WTC11 (cell line): ENCODE results near the gene MYO1A. TPM values are rescaled to one million over a fixed set of nuclear protein-coding genes. Genes with fewer than 3 reads are reported as not detected.
A peak's percentile ranks its signal among the peaks of the same experiment; 100 is the strongest.

Source experiments
- ATAC-seq: fragments of 200-7000 bp; cut with Tn5 transposase; 2 replicates; pipeline ENCODE4 v1.10.0; 2021; ENCODE audit warnings: mild to moderate bottlenecking, moderate library complexity
- CTCF ChIA-PET: fragments of 300-600 bp; sonication (Branson Sonifier 250); formaldehyde crosslinking; loops from one replicate; lab custom pipeline; 2021; ENCODE audit warnings: antibody characterized with exemption; lab: Charles Lee
- POLR2A ChIA-PET: fragments of 350-600 bp; sonication (Branson Sonifier 250); formaldehyde crosslinking; loops from one replicate; lab custom pipeline; 2021; ENCODE audit warnings: antibody characterized with exemption; lab: Charles Lee
- DNase-seq: peaks from one replicate; pipeline ENCODE4 v3.0.0; 2021; ENCODE audit warnings: low spot score
- H3K27ac Mint-ChIP-seq: 2 replicates; pipeline ENCODE4 v1.8.0; 2021; ENCODE audit warnings: mixed read lengths
- H3K27me3 Mint-ChIP-seq: 2 replicates; pipeline ENCODE4 v1.8.0; 2021; ENCODE audit warnings: low read depth, mild to moderate bottlenecking, moderate library complexity, mixed read lengths
- H3K36me3 Mint-ChIP-seq: 2 replicates; pipeline ENCODE4 v1.8.0; 2021; ENCODE audit warnings: mixed read lengths
- H3K4me1 Mint-ChIP-seq: 2 replicates; pipeline ENCODE4 v1.8.0; 2022; ENCODE audit warnings: mixed read lengths
- H3K4me3 Mint-ChIP-seq: 2 replicates; pipeline ENCODE4 v1.8.0; 2021; ENCODE audit warnings: mild to moderate bottlenecking, moderate library complexity, mixed read lengths
- H3K9me3 Mint-ChIP-seq: 2 replicates; pipeline ENCODE4 v1.8.0; 2021; ENCODE audit warnings: mixed read lengths
- ATF2 ChIP-seq: sonication (generic); formaldehyde crosslinking; IDR thresholded peaks from 2 replicates; pipeline ENCODE4 v1.8.1; 2022; ENCODE audit warnings: low read depth, missing genetic modification reagents, borderline replicate concordance
- CDX4 ChIP-seq: fragments of 250-450 bp; sonication (Bioruptor Pico); IDR thresholded peaks from 2 replicates; pipeline ENCODE4 v1.9.0; 2021; ENCODE audit warnings: moderate library complexity, mild to moderate bottlenecking, inconsistent platforms, borderline replicate concordance
- GTF2I ChIP-seq: fragments of 250-450 bp; sonication (Bioruptor Pico); conservative IDR thresholded peaks from 2 replicates; pipeline ENCODE4 v1.4.0; 2021; ENCODE audit warnings: mild to moderate bottlenecking
- HMGA2 ChIP-seq: fragments of 250-450 bp; sonication (Bioruptor Pico); IDR thresholded peaks from 2 replicates; pipeline ENCODE4 v1.4.0; 2021; ENCODE audit warnings: mild to moderate bottlenecking, moderate library complexity
- HMGXB4 ChIP-seq: sonication (generic); formaldehyde crosslinking; IDR thresholded peaks from 2 replicates; pipeline ENCODE4 v1.8.1; 2023; ENCODE audit warnings: mild to moderate bottlenecking, moderate library complexity, missing genetic modification reagents
- IRF1 ChIP-seq: sonication (generic); formaldehyde crosslinking; IDR thresholded peaks from 2 replicates; pipeline ENCODE4 v1.8.0; 2023; ENCODE audit warnings: missing genetic modification reagents
- KAT7 ChIP-seq: sonication (generic); formaldehyde crosslinking; IDR thresholded peaks from 2 replicates; pipeline ENCODE4 v1.8.1; 2023; ENCODE audit warnings: missing genetic modification reagents, mild to moderate bottlenecking, borderline replicate concordance
- NFATC4 ChIP-seq: fragments of 250-450 bp; sonication (Bioruptor Pico); IDR thresholded peaks from 2 replicates; pipeline ENCODE4 v1.9.0; 2021; ENCODE audit warnings: mild to moderate bottlenecking
- NR1H2 ChIP-seq: sonication (generic); formaldehyde crosslinking; IDR thresholded peaks from 2 replicates; pipeline ENCODE4 v1.9.0; 2021; ENCODE audit warnings: mild to moderate bottlenecking, moderate library complexity, missing genetic modification reagents
- NR2C2 ChIP-seq: sonication (generic); formaldehyde crosslinking; IDR thresholded peaks from 2 replicates; pipeline ENCODE4 v1.8.0; 2022; ENCODE audit warnings: mild to moderate bottlenecking, missing genetic modification reagents
- PRDM15 ChIP-seq: sonication (generic); formaldehyde crosslinking; IDR thresholded peaks from 2 replicates; pipeline ENCODE4 v1.8.0; 2022; ENCODE audit warnings: missing genetic modification reagents
- SOX15 ChIP-seq: fragments of 250-450 bp; sonication (Bioruptor Pico); IDR thresholded peaks from 2 replicates; pipeline ENCODE4 v1.9.0; 2021; ENCODE audit warnings: mild to moderate bottlenecking
- TEAD1 ChIP-seq: sonication (generic); formaldehyde crosslinking; IDR thresholded peaks from 2 replicates; pipeline ENCODE4 v1.8.0; 2022; ENCODE audit warnings: mild to moderate bottlenecking, missing genetic modification reagents
- ZNF232 ChIP-seq: sonication (generic); formaldehyde crosslinking; IDR thresholded peaks from 2 replicates; pipeline ENCODE4 v1.8.0; 2022; ENCODE audit warnings: mild to moderate bottlenecking, missing genetic modification reagents
- ZNF263 ChIP-seq: sonication (generic); formaldehyde crosslinking; IDR thresholded peaks from 2 replicates; pipeline ENCODE4 v1.8.1; 2022; ENCODE audit warnings: low read depth, mild to moderate bottlenecking, moderate library complexity, missing genetic modification reagents
- ZNF281 ChIP-seq: sonication (generic); formaldehyde crosslinking; IDR thresholded peaks from 2 replicates; pipeline ENCODE4 v1.8.0; 2023; ENCODE audit warnings: mild to moderate bottlenecking, missing genetic modification reagents
- ZNF532 ChIP-seq: fragments of 250-450 bp; sonication (Bioruptor Pico); IDR thresholded peaks from 2 replicates; pipeline ENCODE4 v1.9.0; 2021; ENCODE audit warnings: mild to moderate bottlenecking, borderline replicate concordance
- total RNA-seq: library from RNA; stranded (reverse); gene quantifications from 3 replicates; pipeline ENCODE4 v1.2.3, GENCODE V29; 2021

The MYO1A gene
- total RNA-seq, 1 experiment from 2014 or later = 0.87 TPM

- Mint-ChIP-seq H3K36me3 (peaks cover 42% of the 10 kb centered on the region), H3K4me1 (peaks cover 32% of the 10 kb centered on the region), H3K27ac (peak overlapping the region; percentile 85), H3K9me3 (no peaks in the 10 kb centered on the region), H3K4me3 (no peak overlapping the region), H3K27me3 (no peaks in the 10 kb centered on the region)
- POLR2A ChIA-PET = interaction anchor here (0.5 kb wide), 1 partner anchor 9 kb away, joined by 4 read pairs; no protein-coding TSS in a partner anchor
- CTCF ChIA-PET = interaction anchor here (0.7 to 6.5 kb wide), 5 partner anchors 16 to 94 kb away, joined by 3 to 46 read pairs (median 7); partner anchors contain the start of gene STAT6
- no peak for ATAC-seq
- no peak for DNase-seq
- TF ChIP-seq CDX4 (CRISPR knock-in tag) (no peak), KAT7 (CRISPR knock-in tag) (no peak), ZNF232 (CRISPR knock-in tag) (no peak), IRF1 (CRISPR knock-in tag) (no peak), PRDM15 (CRISPR knock-in tag) (no peak), NR1H2 (CRISPR knock-in tag) (no peak), ZNF281 (CRISPR knock-in tag) (no peak), ZNF263 (no peak), HMGA2 (CRISPR knock-in tag) (no peak), SOX15 (CRISPR knock-in tag) (no peak), NFATC4 (CRISPR knock-in tag) (no peak), TEAD1 (CRISPR knock-in tag) (no peak)
Measured at GRCh38 chr12:57095440-57095839, 45.5 kb upstream of the MYO1A start.

GRCh38 chr12:57094208-57095160, 44.6 kb upstream of the MYO1A start:
- H3K27me3 Mint-ChIP-seq = no peaks in the 10 kb centered on the region; the same call in 1 of the 2 replicates
- peak overlapping the region; percentile 85 for H3K27ac Mint-ChIP-seq
- H3K36me3 Mint-ChIP-seq = peaks cover 38% of the 10 kb centered on the region
- CTCF ChIA-PET = interaction anchor here (0.8 to 8.7 kb wide), 23 partner anchors 12 to 149 kb away, joined by 3 to 219 read pairs (median 7); partner anchors contain the start of genes LRP1, MYO1A, NEMP1 and STAT6
- no peak for ATAC-seq
- no peaks in the 10 kb centered on the region for H3K9me3 Mint-ChIP-seq
- DNase-seq = no peak
- POLR2A ChIA-PET = interaction anchor here (0.6 to 1.9 kb wide), 5 partner anchors 10 to 251 kb away, joined by 3 to 26 read pairs (median 7); partner anchors contain the start of genes NEMP1 and STAT6
- H3K4me3 Mint-ChIP-seq = no peak overlapping the region
- peaks cover 37% of the 10 kb centered on the region for H3K4me1 Mint-ChIP-seq
- TF ChIP-seq HMGXB4 = no peak
- TF ChIP-seq GTF2I (CRISPR knock-in tag) = no peak
- no peak for TF ChIP-seq NR2C2 (CRISPR knock-in tag)
- no peak for TF ChIP-seq ZNF532
- no peak for TF ChIP-seq ATF2 (CRISPR knock-in tag)
